Tibial nerve (tissue), 4 donors: Measurements from ENCODE around the gene MAPKAP1. TPM values are rescaled to one million over a fixed set of nuclear protein-coding genes. Genes with fewer than 3 reads are reported as not detected.

Experiments used
- DNase-seq, 2 donors: peaks; one replicate each; pipeline ENCODE4 v3.0.0-alpha.2; 2019; ENCODE audit warnings: low spot score in 2 of 2
- H3K27ac ChIP-seq, 4 donors: fragments of 200-600 bp; sonication (generic) in 3 of 4; one replicate each; pipeline ENCODE4 v1.5.1; 2017 to 2019; ENCODE audit warnings: mild to moderate bottlenecking in 1 of 4
- H3K27me3 ChIP-seq, 2 donors: fragments of 200-600 bp; sonication (generic) in 1 of 2; one replicate each; pipeline versions ENCODE4 v1.5.1 to v1.6.0; 2017 to 2019
- H3K36me3 ChIP-seq, 3 donors: fragments of 200-600 bp; sonication (generic); one replicate each; pipeline ENCODE4 v1.5.1; 2018 to 2019
- H3K4me1 ChIP-seq, 4 donors: fragments of 200-600 bp; sonication (generic) in 3 of 4; one replicate each; pipeline ENCODE4 v1.5.1; 2017 to 2019
- H3K4me3 ChIP-seq, 4 donors: fragments of 200-600 bp; sonication (generic) in 3 of 4; one replicate each; pipeline ENCODE4 v1.5.1; 2017 to 2019; ENCODE audit warnings: mild to moderate bottlenecking in 1 of 4, moderate library complexity in 1 of 4
- H3K9me3 ChIP-seq, 4 donors: fragments of 200-600 bp; sonication (generic) in 3 of 4; one replicate each; pipeline ENCODE4 v1.5.1; 2017 to 2019
- EP300 ChIP-seq, 2 donors: sonication (generic); formaldehyde crosslinking; IDR thresholded peaks; one replicate each; pipeline ENCODE4 v1.6.1; 2017; ENCODE audit warnings: antibody characterized with exemption in 2 of 2, mild to moderate bottlenecking in 1 of 2
- POLR2A ChIP-seq, 2 donors: fragments of 450-650 bp; IDR thresholded peaks; one replicate each; pipeline ENCODE4 v1.6.1; 2017; ENCODE audit warnings: antibody characterized with exemption in 2 of 2, mild to moderate bottlenecking in 2 of 2, moderate library complexity in 2 of 2
- WGBS, 2 donors: methylation state at CpG; one replicate each; pipeline ENCODE4 v1.1.5; 2018; 5-methylcytosine and 5-hydroxymethylcytosine counted together
- total RNA-seq, 4 donors: library from RNA; depleted of rRNA; stranded (reverse); fragments of >200 nt; gene quantifications; one replicate each; pipeline ENCODE4 v1.1.0, GENCODE V29; 2016
- TF ChIP-seq, protein P1 (sequence below), 5 experiments: fragments of 200-600 bp in 3 of 5; fragments of 450-650 bp in 2 of 5; sonication (generic) in 3 of 5; IDR thresholded peaks; one replicate each; pipeline ENCODE4 v1.5.1; 2016 to 2019; ENCODE audit warnings: antibody characterized with exemption in 5 of 5, mild to moderate bottlenecking in 3 of 5, moderate library complexity in 2 of 5

MAPKAP1 gene
- total RNA-seq, 4 donors from 2014 or later, result 61.4 to 111 (median 92.7) TPM

DNA sequence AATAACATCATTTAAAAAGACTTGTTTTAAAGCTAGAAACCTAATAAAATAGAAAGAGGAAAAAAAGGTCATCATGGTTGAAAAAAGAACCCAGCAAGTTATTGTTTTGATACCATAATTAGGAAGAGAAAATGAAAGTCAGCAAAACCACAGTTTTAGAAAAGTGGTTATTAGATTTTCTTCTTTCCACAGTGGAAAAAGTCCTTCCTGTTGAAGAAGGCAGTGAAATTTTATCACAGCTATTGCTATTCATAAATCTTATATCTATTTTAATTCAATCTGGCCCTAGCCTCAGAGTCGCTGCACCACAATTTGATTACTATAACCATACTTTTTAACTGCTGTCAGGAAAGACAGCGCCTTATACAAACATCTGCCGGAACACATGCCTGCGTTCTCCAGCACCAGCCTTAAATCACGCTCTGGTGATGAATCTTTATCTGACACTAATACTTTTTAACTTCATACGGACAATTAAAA, 60.3 kb downstream of the MAPKAP1 start:
- Histone ChIP-seq H3K36me3 (no peaks in the 10 kb centered on the region), H3K27me3 (no peaks in the 10 kb centered on the region), H3K27ac (peak overlapping the region in 3 of 4 donors; percentile 1 to 48 (median 1)), H3K4me1 (peaks cover 0 to 45% (median 13%) of the 10 kb centered on the region in 4 donors), H3K9me3 (no peaks in the 10 kb centered on the region), H3K4me3 (peak overlapping the region in 1 of 4 donors; percentile 22)
- DNase-seq, result no peak
- no peak for TF ChIP-seq POLR2A (IDR thresholded peaks at IDR 0.05)
- TF ChIP-seq, protein P1, sequence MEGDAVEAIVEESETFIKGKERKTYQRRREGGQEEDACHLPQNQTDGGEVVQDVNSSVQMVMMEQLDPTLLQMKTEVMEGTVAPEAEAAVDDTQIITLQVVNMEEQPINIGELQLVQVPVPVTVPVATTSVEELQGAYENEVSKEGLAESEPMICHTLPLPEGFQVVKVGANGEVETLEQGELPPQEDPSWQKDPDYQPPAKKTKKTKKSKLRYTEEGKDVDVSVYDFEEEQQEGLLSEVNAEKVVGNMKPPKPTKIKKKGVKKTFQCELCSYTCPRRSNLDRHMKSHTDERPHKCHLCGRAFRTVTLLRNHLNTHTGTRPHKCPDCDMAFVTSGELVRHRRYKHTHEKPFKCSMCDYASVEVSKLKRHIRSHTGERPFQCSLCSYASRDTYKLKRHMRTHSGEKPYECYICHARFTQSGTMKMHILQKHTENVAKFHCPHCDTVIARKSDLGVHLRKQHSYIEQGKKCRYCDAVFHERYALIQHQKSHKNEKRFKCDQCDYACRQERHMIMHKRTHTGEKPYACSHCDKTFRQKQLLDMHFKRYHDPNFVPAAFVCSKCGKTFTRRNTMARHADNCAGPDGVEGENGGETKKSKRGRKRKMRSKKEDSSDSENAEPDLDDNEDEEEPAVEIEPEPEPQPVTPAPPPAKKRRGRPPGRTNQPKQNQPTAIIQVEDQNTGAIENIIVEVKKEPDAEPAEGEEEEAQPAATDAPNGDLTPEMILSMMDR (IDR thresholded peaks at IDR 0.05), result no peak
- TF ChIP-seq EP300 (IDR thresholded peaks at IDR 0.05), result no peak
- 43 to 57% methylated on average over 6 of the region's 6 CpGs for WGBS, 2 donors

DNA sequence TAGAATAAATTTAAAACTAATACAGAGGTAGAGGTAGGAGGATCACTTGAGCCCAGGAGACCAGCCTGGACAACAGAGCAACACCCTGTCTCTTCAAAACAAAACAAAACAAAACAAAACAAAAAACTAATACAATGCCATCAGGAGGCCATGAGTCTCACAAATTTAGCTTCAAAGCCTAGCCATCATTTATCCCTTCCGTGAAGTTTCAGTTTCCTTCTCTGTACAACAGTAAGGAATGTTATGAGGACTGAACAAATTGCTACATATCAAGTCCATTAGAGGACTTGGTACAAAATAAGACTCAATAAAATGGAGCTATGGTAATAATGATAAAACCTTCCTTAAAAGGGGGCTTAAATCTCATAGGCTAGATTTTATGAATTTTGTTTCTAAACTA, 60.8 kb downstream of the MAPKAP1 start:
- TF ChIP-seq, protein P1 (IDR thresholded peaks at IDR 0.05), result no peak
- no peak for TF ChIP-seq POLR2A (IDR thresholded peaks at IDR 0.05)
- TF ChIP-seq EP300 (IDR thresholded peaks at IDR 0.05), result no peak
- no peaks in the 10 kb centered on the region for H3K9me3 ChIP-seq
- peak overlapping the region in 3 of 4 donors; percentile 1 to 48 (median 1) for H3K27ac ChIP-seq
- H3K36me3 ChIP-seq, result no peaks in the 10 kb centered on the region
- no peak for DNase-seq
- H3K27me3 ChIP-seq, result no peaks in the 10 kb centered on the region
- H3K4me3 ChIP-seq, result peak overlapping the region in 1 of 4 donors; percentile 22
- peaks cover 0 to 41% (median 11%) of the 10 kb centered on the region in 4 donors for H3K4me1 ChIP-seq
- WGBS, 2 donors, result 34 to 36% methylated on average over 1 of the region's 1 CpG

DNA sequence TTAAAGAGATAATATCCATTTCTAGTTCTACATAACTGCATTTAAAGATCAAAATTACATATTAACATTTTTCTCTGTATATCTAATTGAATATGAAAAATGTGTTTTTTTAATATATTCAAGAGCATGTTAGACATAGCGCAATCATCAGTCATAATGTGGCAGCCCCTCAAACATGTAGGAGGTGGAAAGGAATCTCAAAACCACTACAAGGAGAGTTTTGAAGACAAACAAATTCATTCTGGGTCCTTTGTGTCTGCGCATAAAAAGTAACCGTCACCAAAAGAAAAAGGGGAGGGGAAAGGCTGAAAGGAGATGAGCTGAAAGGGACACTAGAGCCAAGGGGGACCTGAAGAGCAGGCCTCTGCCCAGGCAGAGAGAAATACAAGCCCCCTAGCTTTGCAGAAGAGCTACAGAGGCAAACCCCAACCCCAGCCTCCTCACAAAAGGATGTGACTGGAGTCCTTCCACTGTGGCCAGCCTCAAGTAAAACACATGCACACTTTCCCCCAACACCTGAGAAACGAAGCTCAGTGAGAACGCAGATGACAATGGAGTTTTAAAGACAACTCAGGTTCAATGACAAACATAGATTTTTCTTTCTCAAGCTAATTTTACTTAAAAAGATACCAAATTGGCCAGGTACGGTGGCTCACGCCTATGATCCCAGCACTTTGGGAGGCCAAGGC, 62.0 kb downstream of the MAPKAP1 start:
- 83 to 87% methylated on average over 7 of the region's 7 CpGs for WGBS, 2 donors
- no peak overlapping the region for H3K27ac ChIP-seq
- no peak for DNase-seq
- H3K9me3 ChIP-seq, result no peaks in the 10 kb centered on the region
- H3K36me3 ChIP-seq, result no peaks in the 10 kb centered on the region
- H3K27me3 ChIP-seq, result no peaks in the 10 kb centered on the region
- TF ChIP-seq EP300 (IDR thresholded peaks at IDR 0.05) (no peak), POLR2A (IDR thresholded peaks at IDR 0.05) (no peak)
- TF ChIP-seq, protein P1 (IDR thresholded peaks at IDR 0.05), result no peak
- no peak overlapping the region for H3K4me3 ChIP-seq
- H3K4me1 ChIP-seq, result peaks cover 0 to 28% (median 8%) of the 10 kb centered on the region in 4 donors

DNA sequence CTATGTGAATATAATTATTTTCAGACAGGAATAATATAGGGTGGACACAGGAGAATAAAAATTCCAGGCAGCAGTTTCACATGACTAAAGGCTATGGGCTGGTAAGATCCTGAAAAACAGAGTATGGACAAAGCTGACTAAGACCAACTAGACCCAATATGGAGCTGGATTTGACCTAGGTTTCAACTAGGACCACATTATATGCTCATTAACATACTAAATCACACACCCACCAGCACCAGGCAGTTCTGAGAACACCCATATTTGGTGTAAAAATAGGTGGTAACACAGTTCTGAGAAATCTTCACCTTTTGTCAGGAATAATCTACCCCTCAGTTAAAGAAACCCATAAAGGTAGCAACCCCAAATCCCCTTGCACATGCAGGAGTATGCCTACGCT, 64.7 kb downstream of the MAPKAP1 start:
- TF ChIP-seq, protein P1 (IDR thresholded peaks at IDR 0.05), result no peak
- Histone ChIP-seq H3K9me3 (no peaks in the 10 kb centered on the region), H3K36me3 (no peaks in the 10 kb centered on the region), H3K27ac (no peak overlapping the region), H3K4me1 (peaks cover 0 to 39% (median 12%) of the 10 kb centered on the region in 4 donors), H3K4me3 (no peak overlapping the region), H3K27me3 (no peaks in the 10 kb centered on the region)
- 96 to 100% methylated on average over 1 of the region's 1 CpG for WGBS, 2 donors
- no peak for DNase-seq

DNA sequence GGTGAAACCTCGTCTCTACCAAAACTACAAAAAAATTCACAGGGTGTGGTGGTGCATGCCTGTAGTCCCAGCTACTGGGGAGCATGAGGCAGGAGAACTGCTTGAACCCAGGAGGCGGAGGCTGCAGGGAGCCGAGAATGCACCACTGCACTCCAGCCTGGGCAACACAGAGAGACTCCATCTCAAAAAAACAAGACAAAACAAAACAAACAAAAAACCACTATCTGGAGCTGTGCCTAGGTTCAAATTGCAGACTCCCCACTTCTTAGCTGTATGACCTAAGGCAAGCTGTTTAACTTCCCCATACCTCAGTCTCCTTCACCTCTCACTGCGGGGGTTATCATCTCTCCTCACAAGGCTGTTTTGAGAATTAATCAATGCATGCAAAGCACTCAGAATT, 68.0 kb downstream of the MAPKAP1 start:
- no peak for DNase-seq
- 83 to 84% methylated on average over 4 of the region's 4 CpGs for WGBS, 2 donors
- H3K9me3 ChIP-seq, result no peaks in the 10 kb centered on the region
- H3K27ac ChIP-seq, result no peak overlapping the region
- H3K4me1 ChIP-seq, result peaks cover 0 to 24% (median 10%) of the 10 kb centered on the region in 4 donors
- H3K27me3 ChIP-seq, result no peaks in the 10 kb centered on the region
- H3K36me3 ChIP-seq, result no peaks in the 10 kb centered on the region
- H3K4me3 ChIP-seq, result no peak overlapping the region
- TF ChIP-seq, protein P1 (IDR thresholded peaks at IDR 0.05), result no peak
- TF ChIP-seq EP300 (IDR thresholded peaks at IDR 0.05) (no peak), POLR2A (IDR thresholded peaks at IDR 0.05) (no peak)
